Anterior cingulate cortex (tissue), 58 donors: ENCODE results near the gene KLHL3.

Experiments used
- DNase-seq, 58 donors: peaks; one replicate each; lab custom pipeline; 2025; lab: John Stamatoyannopoulos, UW

The KLHL3 gene

GRCh38 chr5:137638841-137639240, 97.0 kb downstream of the KLHL3 start:
- DNase-seq: no peak

- no peak for DNase-seq
Observed at GRCh38 chr5:137636830-137637714, 98.8 kb downstream of the KLHL3 start.

- DNase-seq: no peak
Observed at GRCh38 chr5:137636099-137636498, 99.8 kb downstream of the KLHL3 start.

DNA sequence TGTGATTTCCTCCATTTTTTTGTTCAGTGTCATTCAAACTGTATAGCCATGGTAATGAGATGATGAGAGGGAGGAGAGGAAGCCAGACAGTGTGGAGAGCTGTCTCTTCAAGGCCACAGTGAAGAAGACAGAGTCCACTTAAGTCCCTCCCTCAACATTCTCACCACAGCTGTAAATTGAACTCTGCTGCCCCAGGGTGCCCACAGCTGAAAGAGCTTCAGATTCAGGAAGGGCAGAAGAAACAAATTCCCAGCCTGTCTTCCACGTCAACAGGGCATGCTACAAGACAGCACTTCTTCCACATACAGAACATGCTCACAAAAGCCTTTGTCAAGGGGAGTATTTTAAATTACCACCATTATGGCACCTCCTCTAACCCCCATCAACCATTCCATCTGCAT, 100.4 kb downstream of the KLHL3 start:
- no peak for DNase-seq

DNA sequence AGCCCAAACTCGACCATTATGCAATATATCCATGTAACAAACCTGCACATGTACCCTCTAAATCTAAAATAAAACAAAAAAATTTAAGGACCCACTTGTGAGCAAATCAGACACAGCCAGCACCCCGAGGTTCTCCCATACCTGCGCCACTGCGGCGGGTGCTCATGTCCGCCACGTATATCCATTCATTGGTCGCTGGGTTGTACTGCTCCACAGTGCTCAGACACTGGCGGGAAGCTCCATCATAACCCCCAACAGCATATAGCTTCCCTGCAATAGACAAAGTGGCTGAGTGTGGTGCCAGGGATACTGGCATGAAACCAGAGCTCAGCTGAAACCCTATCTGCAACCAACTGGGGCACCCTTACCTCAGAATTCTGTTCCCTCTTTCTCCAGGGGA, 102.0 kb downstream of the KLHL3 start:
- DNase-seq: no peak

- DNase-seq: no peak
Observed at GRCh38 chr5:137632716-137633115, 103.2 kb downstream of the KLHL3 start.

DNA sequence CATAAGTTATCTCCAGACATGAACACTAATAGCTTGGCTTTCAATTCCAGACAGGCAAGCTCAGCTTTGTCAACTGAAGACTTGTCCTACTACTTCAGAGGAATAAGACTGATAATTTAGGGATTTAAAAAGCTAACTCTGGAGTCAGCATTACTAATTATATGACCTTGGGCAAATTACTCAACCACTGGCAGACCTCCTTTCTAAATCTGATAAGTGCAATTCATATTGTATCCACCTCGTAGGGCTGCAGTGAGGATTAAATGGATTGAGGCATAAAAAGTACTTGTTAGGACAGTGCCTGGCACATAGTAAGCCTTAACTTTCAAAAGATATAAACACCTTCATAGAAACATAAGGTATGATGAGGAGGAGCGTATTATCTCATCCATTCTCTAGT, 104.4 kb downstream of the KLHL3 start:
- DNase-seq: no peak

DNA sequence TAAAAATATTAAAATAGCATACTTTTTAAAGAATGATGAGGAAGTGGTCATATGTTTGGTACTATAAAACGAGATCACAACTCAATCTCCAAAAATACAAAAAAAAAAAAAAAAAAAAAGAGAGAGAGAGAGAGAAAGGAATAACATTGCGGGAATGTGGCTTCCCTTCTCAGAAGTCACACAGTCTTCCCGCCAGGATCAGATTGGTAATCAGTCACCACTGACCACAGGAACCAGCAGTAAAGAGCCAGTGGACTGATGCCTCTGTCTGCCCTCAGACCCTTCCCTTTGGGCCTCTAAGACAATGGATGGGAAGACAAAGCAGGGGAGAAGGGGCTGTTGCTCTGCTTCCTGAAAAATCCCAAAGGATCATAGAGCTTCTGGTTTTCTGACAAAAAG, 104.9 kb downstream of the KLHL3 start:
- no peak for DNase-seq

DNA sequence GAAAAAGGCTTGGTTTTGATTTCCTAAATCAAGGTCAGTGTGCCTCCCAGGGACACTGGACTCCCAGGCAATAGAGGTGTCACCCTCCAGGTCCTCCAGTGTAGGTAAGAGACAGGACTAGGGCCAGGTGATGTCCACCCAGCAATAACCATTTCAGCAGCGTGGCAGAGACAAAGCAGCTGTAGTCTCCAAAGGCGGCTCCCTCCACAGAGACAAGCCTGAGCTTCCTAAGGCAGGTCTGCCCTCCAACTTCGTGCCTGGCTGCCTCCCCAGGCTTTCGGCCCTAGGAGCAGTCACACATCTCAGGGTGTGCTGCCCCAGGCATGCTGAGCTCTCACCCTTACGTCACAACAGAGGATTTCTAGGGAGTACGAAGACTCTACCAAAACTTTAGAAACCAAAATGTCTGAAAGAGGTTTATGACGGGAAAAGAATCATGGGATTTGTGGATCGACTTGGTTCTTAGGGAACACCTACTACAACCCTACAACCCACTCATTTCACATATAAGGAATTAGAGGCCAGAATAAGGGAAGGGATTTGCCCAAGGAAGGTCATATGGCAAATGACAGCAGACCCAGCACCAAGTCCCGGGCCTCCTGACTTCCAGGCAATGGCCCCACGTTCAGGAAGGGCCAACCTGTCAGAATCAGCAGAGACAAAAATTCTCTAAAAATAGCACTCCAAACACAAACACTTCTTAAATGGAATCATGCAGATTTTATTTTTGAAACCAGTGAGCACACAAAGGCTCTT, 105.5 kb downstream of the KLHL3 start:
- DNase-seq: no peak

- peak in 7 of 58 donors; percentile 6 to 54 (median 31) for DNase-seq
Observed at GRCh38 chr5:137629646-137630045, 106.2 kb downstream of the KLHL3 start.

GRCh38 chr5:137627706-137628105, 108.2 kb downstream of the KLHL3 start:
- no peak for DNase-seq

GRCh38 chr5:137627293-137627692, 108.6 kb downstream of the KLHL3 start:
- no peak for DNase-seq

- peak in 1 of 58 donors; percentile 35 for DNase-seq
Observed at GRCh38 chr5:137624786-137625349, 111.0 kb downstream of the KLHL3 start.

DNA sequence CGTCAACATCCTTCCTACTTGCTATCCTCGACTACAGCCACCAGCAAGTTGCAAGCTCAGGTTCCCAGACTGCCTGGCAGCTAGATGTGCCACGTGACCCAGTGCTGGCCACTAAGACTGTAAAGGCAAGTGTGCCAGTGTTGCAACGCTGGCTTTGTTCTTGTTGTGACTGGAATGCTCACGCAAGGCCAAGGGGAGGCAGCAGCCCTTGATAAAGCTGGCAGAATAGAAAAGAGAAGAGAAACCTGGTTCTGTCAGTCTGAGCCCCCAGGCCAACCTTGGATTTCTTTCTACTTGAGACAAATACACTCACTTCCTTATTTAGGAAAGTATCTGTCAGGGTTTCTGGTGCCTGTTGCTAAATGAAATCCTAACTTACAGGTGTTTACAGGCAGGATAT, 113.0 kb downstream of the KLHL3 start:
- DNase-seq: peak in 56 of 58 donors; percentile 19 to 94 (median 79)

- peak in 5 of 58 donors; percentile 16 to 76 (median 33) for DNase-seq
Observed at GRCh38 chr5:137621861-137622823, 113.7 kb downstream of the KLHL3 start.

GRCh38 chr5:137621306-137621705, 114.6 kb downstream of the KLHL3 start:
- DNase-seq: no peak

DNA sequence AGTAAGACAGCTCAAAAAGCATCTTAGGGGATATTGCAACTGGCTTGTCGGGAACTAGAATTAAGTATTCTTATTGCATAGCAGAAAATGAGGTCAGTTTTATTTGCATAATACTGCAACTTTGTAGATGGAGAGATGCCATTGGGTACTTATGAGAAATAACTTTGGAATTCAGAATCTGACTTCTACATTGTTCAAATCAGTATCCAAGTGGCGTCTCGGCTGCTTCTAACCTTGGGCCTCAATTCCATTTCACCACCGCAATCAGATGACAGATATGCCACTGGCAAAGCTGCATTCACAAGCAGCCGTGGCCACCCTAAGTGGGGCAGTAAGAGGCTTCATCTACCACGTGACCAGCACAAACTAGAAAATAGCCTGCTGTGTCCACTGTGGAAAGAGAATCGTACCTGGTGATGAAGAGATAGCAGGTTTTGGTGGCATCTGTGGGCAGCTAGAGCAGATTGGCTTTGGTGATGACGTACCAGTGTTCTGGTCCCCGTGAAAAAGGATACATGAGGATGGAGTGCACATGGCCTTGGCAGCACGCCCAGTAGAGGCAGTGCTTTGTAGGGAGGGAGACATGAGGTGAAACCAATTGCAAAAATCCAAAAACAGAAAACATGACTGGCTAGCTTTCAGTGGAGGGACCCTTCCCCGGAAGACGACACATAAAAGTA, 116.6 kb downstream of the KLHL3 start:
- peak in 26 of 58 donors; percentile 11 to 70 (median 25) for DNase-seq

GRCh38 chr5:137618476-137618875, 117.4 kb downstream of the KLHL3 start:
- DNase-seq: no peak

- no peak for DNase-seq
Observed at GRCh38 chr5:137617528-137618205, 118.2 kb downstream of the KLHL3 start.
